H1 (cell line): ENCODE data around the gene ZCCHC9. TPM values are rescaled to one million over a fixed set of nuclear protein-coding genes. Genes with fewer than 3 reads are reported as not detected.

Experiments
- CTCF ChIA-PET: fragments of 300-600 bp; sonication (Branson Sonifier 250); formaldehyde crosslinking; loops from one replicate; lab custom pipeline; 2021; ENCODE audit not compliant: partially characterized antibody; lab: Charles Lee
- POLR2A ChIA-PET: fragments of 300-600 bp; sonication (Branson Sonifier 250); formaldehyde crosslinking; loops from one replicate; lab custom pipeline; 2021; ENCODE audit warnings: inconsistent platforms; ENCODE audit not compliant: partially characterized antibody; lab: Charles Lee
- DNase-seq, 2 experiments: peaks; one replicate each; pipeline versions ENCODE4 v3.0.0 to v3.0.0-alpha.2; 2010 to 2022; ENCODE audit warnings: low spot score in 2 of 2, low read depth in 1 of 2, mixed read lengths in 1 of 2
- FAIRE-seq: peaks from 2 replicates; lab custom pipeline; 2011; peaks lifted over from hg19 to GRCh38; lab: Jason Lieb, UNC
- H2AFZ ChIP-seq: 2 replicates; pipeline ENCODE4 v1.8.1; 2012; ENCODE audit warnings: low read length, inconsistent platforms
- H2AK5ac ChIP-seq: 2 replicates; pipeline ENCODE4 v1.6.1; 2013; ENCODE audit warnings: low read depth, low read length
- H2BK120ac ChIP-seq: replicated peaks from 2 replicates; pipeline ENCODE3; 2013; ENCODE audit warnings: low read depth, low read length, inconsistent platforms
- H2BK12ac ChIP-seq: 2 replicates; pipeline ENCODE4 v1.6.1; 2013; ENCODE audit warnings: low read depth, low read length
- H2BK15ac ChIP-seq: 2 replicates; pipeline ENCODE4 v1.6.1; 2013; ENCODE audit warnings: low read length
- H2BK20ac ChIP-seq: 2 replicates; pipeline ENCODE4 v1.6.1; 2013; ENCODE audit warnings: low read length
- H2BK5ac ChIP-seq: 2 replicates; pipeline ENCODE4 v1.6.1; 2013; ENCODE audit warnings: low read depth, low read length
- H3K14ac ChIP-seq: 2 replicates; pipeline ENCODE4 v1.6.1; 2013; ENCODE audit warnings: inconsistent platforms; ENCODE audit not compliant: insufficient read length
- H3K18ac ChIP-seq: 2 replicates; pipeline ENCODE4 v1.6.1; 2013; ENCODE audit warnings: low read length; ENCODE audit errors: extremely low read depth
- H3K23ac ChIP-seq: 2 replicates; pipeline ENCODE4 v1.6.1; 2013; ENCODE audit warnings: inconsistent platforms; ENCODE audit not compliant: insufficient read length
- H3K23me2 ChIP-seq: 2 replicates; pipeline ENCODE4 v1.6.1; 2013; ENCODE audit warnings: low read depth, low read length
- H3K27ac ChIP-seq: 2 replicates; pipeline ENCODE4 v1.6.1; 2011; ENCODE audit warnings: low read depth, low read length, inconsistent platforms
- H3K27me3 ChIP-seq, 4 experiments: replicated peaks in 1 of 4; 1 replicate in 1 of 4; 2 replicates in 3 of 4; pipeline versions ENCODE4 v1.6.1 to v1.8.1; 2011 to 2013; ENCODE audit warnings: low read length in 3 of 4, mild to moderate bottlenecking in 3 of 4, inconsistent platforms in 2 of 4, mixed read lengths in 2 of 4, moderate library complexity in 1 of 4; ENCODE audit not compliant: control insufficient read depth in 3 of 4, insufficient read depth in 3 of 4; ENCODE audit errors: extremely low read depth in 1 of 4
- H3K36me3 ChIP-seq, 4 experiments: 2 replicates each; pipeline versions ENCODE4 v1.6.1 to v1.8.1; 2011 to 2013; ENCODE audit warnings: mild to moderate bottlenecking in 4 of 4, low read length in 3 of 4, moderate library complexity in 2 of 4, control low read depth in 1 of 4, inconsistent platforms in 1 of 4; ENCODE audit not compliant: insufficient read depth in 4 of 4, control insufficient read depth in 2 of 4
- H3K4ac ChIP-seq: replicated peaks from 2 replicates; pipeline ENCODE3; 2013; ENCODE audit warnings: low read length, low read depth, mixed read lengths, inconsistent platforms; ENCODE audit not compliant: insufficient read length
- H3K4me1 ChIP-seq, 4 experiments: replicated peaks in 1 of 4; 1 replicate in 1 of 4; 2 replicates in 3 of 4; pipeline versions ENCODE4 v1.6.1 to v1.8.1; 2011 to 2013; ENCODE audit warnings: low read length in 3 of 4, inconsistent platforms in 2 of 4, mixed read lengths in 1 of 4; ENCODE audit not compliant: insufficient read depth in 4 of 4, control insufficient read depth in 3 of 4
- H3K4me2 ChIP-seq, 2 experiments: 2 replicates each; pipeline versions ENCODE4 v1.6.1 to v1.8.1; 2011 to 2013; ENCODE audit warnings: low read depth in 2 of 2, low read length in 2 of 2, control low read depth in 1 of 2, inconsistent platforms in 1 of 2, mild to moderate bottlenecking in 1 of 2; ENCODE audit not compliant: insufficient read depth in 1 of 2
- H3K4me3 ChIP-seq, 4 experiments: fragments of 200-600, 300-600 bp in 1 of 4; sonication (generic), shearing (Covaris generic), sonication (Bioruptor Twin) in 1 of 4; 2 replicates each; pipeline versions ENCODE4 v1.5.1 to v1.8.1; 2011 to 2016; ENCODE audit warnings: low read length in 4 of 4, low read depth in 3 of 4, control low read depth in 2 of 4, inconsistent platforms in 2 of 4, mild to moderate bottlenecking in 2 of 4, mixed read lengths in 1 of 4, moderate library complexity in 1 of 4; ENCODE audit not compliant: insufficient read depth in 2 of 4; ENCODE audit errors: extremely low read depth in 1 of 4
- H3K56ac ChIP-seq: replicated peaks from 2 replicates; pipeline ENCODE3; 2013; ENCODE audit warnings: low read depth, mild to moderate bottlenecking, mixed read lengths, low read length, inconsistent platforms; ENCODE audit not compliant: insufficient read length
- H3K79me1 ChIP-seq: 2 replicates; pipeline ENCODE4 v1.6.1; 2013; ENCODE audit warnings: low read depth, low read length, control low read depth
- H3K79me2 ChIP-seq, 2 experiments: 2 replicates each; pipeline versions ENCODE4 v1.6.1 to v1.8.1; 2012 to 2013; ENCODE audit warnings: low read length in 2 of 2, mild to moderate bottlenecking in 2 of 2, inconsistent platforms in 1 of 2; ENCODE audit not compliant: insufficient read depth in 2 of 2, control insufficient read depth in 1 of 2
- H3K9ac ChIP-seq, 4 experiments: replicated peaks in 1 of 4; 1 replicate in 1 of 4; 2 replicates in 3 of 4; pipeline versions ENCODE4 v1.6.1 to v1.8.1; 2011 to 2013; ENCODE audit warnings: low read depth in 3 of 4, low read length in 3 of 4, control low read depth in 2 of 4, mild to moderate bottlenecking in 2 of 4, moderate library complexity in 2 of 4, inconsistent platforms in 1 of 4; ENCODE audit errors: extremely low read depth in 1 of 4
- H3K9me3 ChIP-seq, 2 experiments: 2 replicates each; pipeline versions ENCODE4 v1.6.1 to v1.8.1; 2012 to 2013; ENCODE audit warnings: mild to moderate bottlenecking in 2 of 2, moderate library complexity in 2 of 2, control low read depth in 1 of 2, inconsistent platforms in 1 of 2, low read depth in 1 of 2, low read length in 1 of 2, mixed read lengths in 1 of 2; ENCODE audit not compliant: insufficient read depth in 2 of 2
- H4K20me1 ChIP-seq, 2 experiments: replicated peaks in 1 of 2; 2 replicates each; pipeline versions ENCODE3 to v1.8.1; 2011 to 2013; ENCODE audit warnings: inconsistent platforms in 2 of 2, low read length in 2 of 2, mild to moderate bottlenecking in 1 of 2; ENCODE audit not compliant: insufficient read depth in 2 of 2, control insufficient read depth in 1 of 2
- H4K5ac ChIP-seq: 2 replicates; pipeline ENCODE4 v1.6.1; 2013; ENCODE audit warnings: low read length, low read depth, mixed read lengths, inconsistent platforms; ENCODE audit not compliant: insufficient read length
- H4K8ac ChIP-seq: 2 replicates; pipeline ENCODE4 v1.8.0; 2013; ENCODE audit warnings: mild to moderate bottlenecking, moderate library complexity, low read length, inconsistent platforms; ENCODE audit not compliant: insufficient read depth; ENCODE audit errors: extremely low read depth
- H4K91ac ChIP-seq: replicated peaks from 2 replicates; pipeline ENCODE3; 2013; ENCODE audit warnings: low read length, mixed read lengths, inconsistent platforms; ENCODE audit not compliant: insufficient read length
- CBX8 ChIP-seq: fragments of 300-800, 300-1000 bp; sonication (generic); IDR thresholded peaks from 2 replicates; pipeline ENCODE4 v1.7.1; 2016; ENCODE audit warnings: low read depth, low read length, borderline replicate concordance
- CHD2 ChIP-seq: IDR thresholded peaks from 2 replicates; pipeline ENCODE4 v1.6.1; 2012; ENCODE audit warnings: low read length, improper control_type of control experiment
- CREB1 ChIP-seq: IDR thresholded peaks from 2 replicates; pipeline ENCODE4 v1.6.1; 2012; ENCODE audit warnings: inconsistent platforms
- EP300 ChIP-seq, 2 experiments: IDR thresholded peaks; 1 replicate in 1 of 2; 2 replicates in 1 of 2; pipeline ENCODE4 v1.6.1; 2011 to 2012; ENCODE audit warnings: low read depth in 2 of 2, low read length in 2 of 2, mild to moderate bottlenecking in 2 of 2, borderline replicate concordance in 1 of 2, inconsistent platforms in 1 of 2, moderate library complexity in 1 of 2
- GTF2F1 ChIP-seq: IDR thresholded peaks from 2 replicates; pipeline ENCODE4 v1.6.1; 2012; ENCODE audit warnings: low read depth, low read length, improper control_type of control experiment, borderline replicate concordance
- HDAC2 ChIP-seq, 2 experiments: fragments of 300-600 bp in 1 of 2; sonication (generic) in 1 of 2; IDR thresholded peaks; 2 replicates each; pipeline ENCODE4 v1.6.1; 2011 to 2012; ENCODE audit warnings: low read depth in 2 of 2, low read length in 2 of 2, mild to moderate bottlenecking in 2 of 2, moderate library complexity in 2 of 2, borderline replicate concordance in 1 of 2, inconsistent platforms in 1 of 2
- HDAC6 ChIP-seq: IDR thresholded peaks from one replicate; pipeline ENCODE4 v1.7.1; 2012; ENCODE audit warnings: low read depth, mild to moderate bottlenecking, inconsistent platforms, low read length, moderate library complexity
- JUND ChIP-seq: IDR thresholded peaks from 2 replicates; pipeline ENCODE4 v1.6.1; 2011; ENCODE audit warnings: mild to moderate bottlenecking, improper control_type of control experiment, low read length
- KDM1A ChIP-seq: fragments of 200-600, 300-600 bp; sonication (generic); IDR thresholded peaks from 2 replicates; pipeline ENCODE4 v1.7.1; 2016; ENCODE audit warnings: mild to moderate bottlenecking, low read length, borderline replicate concordance
- KDM4A ChIP-seq: IDR thresholded peaks from one replicate; pipeline ENCODE4 v1.7.1; 2012; ENCODE audit warnings: low read depth, mild to moderate bottlenecking, moderate library complexity, low read length, inconsistent platforms; ENCODE audit not compliant: severe bottlenecking
- MAFK ChIP-seq: IDR thresholded peaks from 2 replicates; pipeline ENCODE4 v1.6.1; 2012; ENCODE audit warnings: low read depth, mild to moderate bottlenecking, improper control_type of control experiment, low read length
- POLR2AphosphoS5 ChIP-seq: IDR thresholded peaks from 2 replicates; pipeline ENCODE4 v1.6.1; 2011; ENCODE audit warnings: low read depth, low read length
- RNF2 ChIP-seq: fragments of 200-900, 300-1000 bp; sonication (generic); IDR thresholded peaks from 2 replicates; pipeline ENCODE4 v1.7.1; 2016; ENCODE audit warnings: borderline replicate concordance, low read depth, mild to moderate bottlenecking, antibody characterized with exemption, low read length; ENCODE audit not compliant: poor library complexity, severe bottlenecking; ENCODE audit errors: missing control alignments
- RXRA ChIP-seq: IDR thresholded peaks from 2 replicates; pipeline ENCODE4 v1.6.1; 2011; ENCODE audit warnings: low read depth, mild to moderate bottlenecking, low read length, moderate library complexity; ENCODE audit not compliant: insufficient read depth
- SRF ChIP-seq: IDR thresholded peaks from 2 replicates; pipeline ENCODE4 v1.6.1; 2011; ENCODE audit warnings: mild to moderate bottlenecking, low read depth, low read length, moderate library complexity
- polyA plus RNA-seq, 7 experiments: library from polyadenylated mRNA; depleted of rRNA in 3 of 7; stranded (reverse) in 5 of 7; unstranded in 2 of 7; fragments of >200 nt in 5 of 7; fragments of 200-250 nt in 2 of 7; gene quantifications; 1 replicate in 5 of 7; 2 replicates in 1 of 7; 4 replicates in 1 of 7; pipeline versions ENCODE4 v1.2.1 to v1.2.3, GENCODE V29; 2011 to 2013; ENCODE audit warnings: missing spikeins in 2 of 7, mixed read lengths in 2 of 7
- total RNA-seq: library from RNA; stranded (reverse); fragmentation: NEBNext Ultra II Directional; extraction: Animal tissue kit (Norgen Biotek cat#: 25700); gene quantifications from 2 replicates; pipeline ENCODE4 v1.2.1, GENCODE V29; 2021

Gene ZCCHC9
- total and polyA plus RNA-seq, 2 of the 8 experiments (the other 6 are each of a cell fraction or from before 2014, with no cell fraction given): 10.9 to 33.6 TPM

- no peak overlapping the region for H4K5ac ChIP-seq
- no peak overlapping the region for H3K4me3 ChIP-seq
- no peak overlapping the region for H2BK20ac ChIP-seq
- POLR2A ChIA-PET: interaction anchor here (4.4 kb wide), 1 partner anchor 11 kb away, joined by 33 read pairs; the partner anchor contains the start of gene ZCCHC9
- no peak overlapping the region for H4K91ac ChIP-seq
- no peak overlapping the region for H2BK12ac ChIP-seq
- no peak overlapping the region for H3K4me2 ChIP-seq
- H3K14ac ChIP-seq: no peak overlapping the region
- H2AK5ac ChIP-seq: no peak overlapping the region
- H4K20me1 ChIP-seq: no peaks in the 10 kb centered on the region
- FAIRE-seq: no peak
- no peak overlapping the region for H3K9ac ChIP-seq
- no peak overlapping the region for H3K4ac ChIP-seq
- no peak overlapping the region for H3K56ac ChIP-seq
- no peak overlapping the region for H2BK120ac ChIP-seq
- H3K9me3 ChIP-seq: no peaks in the 10 kb centered on the region
- H3K23ac ChIP-seq: no peak overlapping the region
- no peaks in the 10 kb centered on the region for H3K27me3 ChIP-seq
- H2BK15ac ChIP-seq: no peak overlapping the region
- H2AFZ ChIP-seq: no peak overlapping the region
- H3K79me1 ChIP-seq: no peaks in the 10 kb centered on the region
- peaks cover 0 to 6% (median 1%) of the 10 kb centered on the region in 4 experiments; a peak in 2 of 7 replicates for H3K4me1 ChIP-seq
- H2BK5ac ChIP-seq: no peak overlapping the region
- H3K23me2 ChIP-seq: no peaks in the 10 kb centered on the region
- H3K18ac ChIP-seq: no peak overlapping the region
- peaks cover 0 to 30% (median 6%) of the 10 kb centered on the region in 4 experiments; a peak in 4 of 8 replicates for H3K36me3 ChIP-seq
- H3K27ac ChIP-seq: no peak overlapping the region
- H3K79me2 ChIP-seq: no peaks in the 10 kb centered on the region
- CTCF ChIA-PET: interaction anchor here (0.9 to 1.4 kb wide), 3 partner anchors 12 to 16 kb away, joined by 3 to 4 read pairs (median 4); partner anchors contain the start of gene ZCCHC9
- no peak overlapping the region for H4K8ac ChIP-seq
- no peak for DNase-seq
- TF ChIP-seq GTF2F1 (no peak), CREB1 (no peak), CBX8 (no peak), HDAC2 (IDR thresholded peaks at IDR 0.05; ENCODE audit: borderline replicate concordance in 1 of 2, low read depth in 2 of 2, low read length in 2 of 2) (no peak), HDAC6 (no peak), KDM4A (no peak), POLR2AphosphoS5 (no peak), SRF (no peak), RNF2 (no peak), RXRA (no peak), KDM1A (no peak), CHD2 (no peak), EP300 (IDR thresholded peaks at IDR 0.05; ENCODE audit: borderline replicate concordance in 1 of 2, low read depth in 2 of 2, low read length in 2 of 2) (no peak), MAFK (no peak), JUND (no peak)
Observed at GRCh38 chr5:81313278-81313677, 11.9 kb downstream of the ZCCHC9 start.
